H9 (cell line): ENCODE measurements around the gene ASXL3. TPM values are rescaled to one million over a fixed set of nuclear protein-coding genes. Genes with fewer than 3 reads are reported as not detected.

Experiments used
- DNase-seq: peaks from one replicate; pipeline ENCODE4 v3.0.0-alpha.2; 2017
- H2AFZ ChIP-seq: one replicate; pipeline ENCODE4 v1.6.1; 2013; ENCODE audit warnings: mild to moderate bottlenecking, low read length, control low read depth, moderate library complexity
- H2AK5ac ChIP-seq: 2 replicates; pipeline ENCODE4 v1.6.1; 2013; ENCODE audit warnings: low read length, control low read depth, mixed read lengths; ENCODE audit not compliant: insufficient read length
- H2BK120ac ChIP-seq: one replicate; pipeline ENCODE4 v1.6.1; 2013; ENCODE audit warnings: low read depth, mild to moderate bottlenecking, low read length, control low read depth, inconsistent platforms; ENCODE audit not compliant: poor library complexity, severe bottlenecking
- H2BK12ac ChIP-seq: 2 replicates; pipeline ENCODE4 v1.6.1; 2013; ENCODE audit warnings: low read length, control low read depth, mixed read lengths, low read depth; ENCODE audit not compliant: insufficient read length
- H2BK15ac ChIP-seq: 2 replicates; pipeline ENCODE4 v1.6.1; 2013; ENCODE audit warnings: low read depth, low read length, control low read depth
- H2BK20ac ChIP-seq: one replicate; pipeline ENCODE4 v1.6.1; 2013; ENCODE audit warnings: low read depth, mild to moderate bottlenecking, low read length, control low read depth, inconsistent platforms; ENCODE audit not compliant: poor library complexity, severe bottlenecking
- H2BK5ac ChIP-seq: 2 replicates; pipeline ENCODE4 v1.6.1; 2013; ENCODE audit warnings: low read length, control low read depth, mixed read lengths; ENCODE audit not compliant: insufficient read length
- H3K14ac ChIP-seq: 2 replicates; pipeline ENCODE4 v1.6.1; 2013; ENCODE audit warnings: low read length, control low read depth; ENCODE audit not compliant: insufficient read depth
- H3K18ac ChIP-seq: 2 replicates; pipeline ENCODE4 v1.6.1; 2013; ENCODE audit warnings: low read depth, mild to moderate bottlenecking, mixed read lengths, low read length, control low read depth; ENCODE audit not compliant: insufficient read length
- H3K23ac ChIP-seq: 2 replicates; pipeline ENCODE4 v1.6.1; 2013; ENCODE audit warnings: low read length, control low read depth, mixed read lengths, low read depth; ENCODE audit not compliant: insufficient read length
- H3K23me2 ChIP-seq: 2 replicates; pipeline ENCODE4 v1.6.1; 2013; ENCODE audit warnings: low read depth, mild to moderate bottlenecking, mixed read lengths, low read length, control low read depth; ENCODE audit not compliant: insufficient read length, poor library complexity, severe bottlenecking
- H3K27ac ChIP-seq: 2 replicates; pipeline ENCODE4 v1.5.1; 2013; ENCODE audit warnings: low read length, control low read depth, mixed read lengths, low read depth; ENCODE audit not compliant: insufficient read length
- H3K27me3 ChIP-seq: 2 replicates; pipeline ENCODE4 v1.6.1; 2013; ENCODE audit warnings: low read length, control low read depth, inconsistent platforms; ENCODE audit not compliant: insufficient read depth
- H3K4ac ChIP-seq: 2 replicates; pipeline ENCODE4 v1.6.1; 2013; ENCODE audit warnings: low read depth, mild to moderate bottlenecking, control low read depth, inconsistent platforms, low read length, moderate library complexity
- H3K4me1 ChIP-seq: 2 replicates; pipeline ENCODE4 v1.6.1; 2013; ENCODE audit warnings: low read length, control low read depth, inconsistent platforms; ENCODE audit not compliant: insufficient read depth
- H3K4me2 ChIP-seq: 2 replicates; pipeline ENCODE4 v1.6.1; 2013; ENCODE audit warnings: low read length, control low read depth, mixed read lengths; ENCODE audit not compliant: insufficient read length, insufficient read depth
- H3K56ac ChIP-seq: 2 replicates; pipeline ENCODE4 v1.6.1; 2013; ENCODE audit warnings: low read depth, mild to moderate bottlenecking, mixed read lengths, low read length, control low read depth; ENCODE audit not compliant: insufficient read length
- H3K79me1 ChIP-seq: 2 replicates; pipeline ENCODE4 v1.6.1; 2013; ENCODE audit warnings: low read depth, mild to moderate bottlenecking, moderate library complexity, low read length, control low read depth, inconsistent platforms; ENCODE audit not compliant: insufficient read depth, poor library complexity, severe bottlenecking
- H3K79me2 ChIP-seq: 2 replicates; pipeline ENCODE4 v1.6.1; 2013; ENCODE audit warnings: low read length, control low read depth, inconsistent platforms; ENCODE audit not compliant: insufficient read depth
- H3K9ac ChIP-seq: 2 replicates; pipeline ENCODE4 v1.6.1; 2013; ENCODE audit warnings: low read length, control low read depth, mixed read lengths; ENCODE audit not compliant: insufficient read length; ENCODE audit errors: extremely low read depth
- H3K9me3 ChIP-seq: one replicate; pipeline ENCODE4 v1.6.1; 2013; ENCODE audit warnings: low read depth, low read length, inconsistent platforms; ENCODE audit not compliant: control insufficient read depth
- H3T11ph ChIP-seq: one replicate; pipeline ENCODE4 v1.6.1; 2013; ENCODE audit warnings: mild to moderate bottlenecking, low read length, control low read depth, inconsistent platforms
- H4K20me1 ChIP-seq: one replicate; pipeline ENCODE4 v1.6.1; 2013; ENCODE audit not compliant: control insufficient read depth, insufficient read length, insufficient read depth
- H4K5ac ChIP-seq: 2 replicates; pipeline ENCODE4 v1.6.1; 2013; ENCODE audit warnings: low read depth, mild to moderate bottlenecking, mixed read lengths, low read length, control low read depth; ENCODE audit not compliant: insufficient read length
- H4K8ac ChIP-seq: replicated peaks from 2 replicates; pipeline ENCODE4 v1.6.1; 2013; ENCODE audit warnings: low read length, control low read depth, mixed read lengths, low read depth; ENCODE audit not compliant: insufficient read length
- H4K91ac ChIP-seq: 2 replicates; pipeline ENCODE4 v1.6.1; 2013; ENCODE audit warnings: low read depth, mild to moderate bottlenecking, moderate library complexity, mixed read lengths, low read length, control low read depth; ENCODE audit not compliant: insufficient read length
- H3K27ac Mint-ChIP-seq, 3 experiments: 2 replicates in 2 of 3; 3 replicates in 1 of 3; pipeline ENCODE4 v1.8.0; 2020 to 2021; ENCODE audit warnings: mixed read lengths in 3 of 3, mild to moderate bottlenecking in 1 of 3, moderate library complexity in 1 of 3
- H3K27me3 Mint-ChIP-seq: 2 replicates; pipeline ENCODE4 v1.8.0; 2021; ENCODE audit warnings: low read depth, mild to moderate bottlenecking, moderate library complexity, mixed read lengths
- H3K36me3 Mint-ChIP-seq, 3 experiments: 2 replicates in 2 of 3; 3 replicates in 1 of 3; pipeline ENCODE4 v1.8.0; 2020 to 2021; ENCODE audit warnings: low read depth in 3 of 3, mixed read lengths in 3 of 3; ENCODE audit not compliant: insufficient read depth in 1 of 3
- H3K4me1 Mint-ChIP-seq, 2 experiments: 2 replicates each; pipeline ENCODE4 v1.8.0; 2020; ENCODE audit warnings: mixed read lengths in 2 of 2
- H3K4me3 Mint-ChIP-seq, 2 experiments: 2 replicates in 1 of 2; 3 replicates in 1 of 2; pipeline ENCODE4 v1.8.0; 2020 to 2021; ENCODE audit warnings: mild to moderate bottlenecking in 2 of 2, mixed read lengths in 2 of 2, moderate library complexity in 1 of 2
- H3K9me3 Mint-ChIP-seq, 2 experiments: 2 replicates in 1 of 2; 3 replicates in 1 of 2; pipeline ENCODE4 v1.8.0; 2020; ENCODE audit warnings: mild to moderate bottlenecking in 2 of 2, mixed read lengths in 2 of 2, moderate library complexity in 1 of 2
- CTCF ChIP-seq: fragments of 200-600 bp; sonication (generic); conservative IDR thresholded peaks from 3 replicates; pipeline ENCODE4 v1.8.0; 2021; ENCODE audit warnings: antibody characterized with exemption, mild to moderate bottlenecking
- WGBS: extraction: QIAGEN DNeasy Blood & Tissue Kit; methylation state at CpG from one replicate; pipeline ENCODE4 v1.1.7; 2013; ENCODE audit warnings: missing lambda C conversion rate, low lambda C conversion rate, mixed read lengths; ENCODE audit not compliant: insufficient read length; ENCODE audit errors: extremely low coverage; 5-methylcytosine and 5-hydroxymethylcytosine counted together
- total RNA-seq: library from RNA; stranded (reverse); gene quantifications from 2 replicates; pipeline ENCODE4 v1.2.1, GENCODE V29; 2021

ASXL3 gene
- total RNA-seq, 1 experiment from 2014 or later, result 0.35 TPM

DNA sequence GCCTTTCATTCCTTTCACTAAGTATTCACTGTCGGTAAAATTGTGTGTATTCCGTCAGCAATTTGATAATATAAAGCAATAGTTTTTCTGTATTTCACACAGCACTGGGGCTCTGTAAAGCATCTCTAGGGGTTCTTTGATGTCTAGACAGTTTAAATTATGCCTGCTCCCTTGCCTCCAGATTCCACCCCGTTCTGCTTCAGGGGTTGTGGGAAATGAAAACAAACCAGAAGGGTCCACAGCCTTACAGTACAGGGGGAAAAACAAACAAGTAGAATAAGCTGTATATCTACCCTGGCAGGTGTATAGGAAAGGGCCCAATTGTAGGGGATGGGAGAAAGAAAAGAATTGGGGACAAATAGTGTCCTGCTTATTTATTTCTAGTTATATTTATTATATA, 63.1 kb downstream of the ASXL3 start:
- H4K8ac ChIP-seq, result no peak overlapping the region
- H3K9me3 ChIP-seq, result no peaks in the 10 kb centered on the region
- no peak overlapping the region for H3K56ac ChIP-seq
- H4K5ac ChIP-seq, result no peak overlapping the region
- no peak overlapping the region for H2BK12ac ChIP-seq
- no peak overlapping the region for H3K9ac ChIP-seq
- WGBS, result no CpG with 5 or more reads among the region's 3 CpGs
- DNase-seq, result no peak
- no peaks in the 10 kb centered on the region for H3K27me3 ChIP-seq
- no peak overlapping the region for H3K14ac ChIP-seq
- Mint-ChIP-seq H3K36me3 (no peaks in the 10 kb centered on the region), H3K27ac (no peak overlapping the region), H3K4me3 (no peak overlapping the region), H3K9me3 (no peaks in the 10 kb centered on the region), H3K4me1 (peaks cover 21 to 24% of the 10 kb centered on the region in 2 experiments), H3K27me3 (no peaks in the 10 kb centered on the region)
- no peak overlapping the region for H4K91ac ChIP-seq
- H2BK120ac ChIP-seq, result no peak overlapping the region
- H3K79me2 ChIP-seq, result no peaks in the 10 kb centered on the region
- no peaks in the 10 kb centered on the region for H3K79me1 ChIP-seq
- no peak overlapping the region for H3T11ph ChIP-seq
- H3K4ac ChIP-seq, result no peak overlapping the region
- no peak for TF ChIP-seq CTCF
- H4K20me1 ChIP-seq, result no peaks in the 10 kb centered on the region
- H2BK20ac ChIP-seq, result no peak overlapping the region
- no peak overlapping the region for H3K27ac ChIP-seq
- no peak overlapping the region for H2AK5ac ChIP-seq
- H3K23ac ChIP-seq, result no peak overlapping the region
- H2BK15ac ChIP-seq, result no peak overlapping the region
- no peak overlapping the region for H3K18ac ChIP-seq
- no peaks in the 10 kb centered on the region for H3K4me1 ChIP-seq
- no peak overlapping the region for H2BK5ac ChIP-seq
- no peak overlapping the region for H3K4me2 ChIP-seq
- H3K23me2 ChIP-seq, result no peaks in the 10 kb centered on the region
- H2AFZ ChIP-seq, result no peak overlapping the region
